NCI-H748 (cell line): ENCODE results near the gene GINS2.

ENCODE experiments used
- DNase-seq: peaks from one replicate; lab custom pipeline; 2025; ENCODE audit not compliant: unreplicated experiment; lab: John Stamatoyannopoulos, UW

GINS2 gene

DNA sequence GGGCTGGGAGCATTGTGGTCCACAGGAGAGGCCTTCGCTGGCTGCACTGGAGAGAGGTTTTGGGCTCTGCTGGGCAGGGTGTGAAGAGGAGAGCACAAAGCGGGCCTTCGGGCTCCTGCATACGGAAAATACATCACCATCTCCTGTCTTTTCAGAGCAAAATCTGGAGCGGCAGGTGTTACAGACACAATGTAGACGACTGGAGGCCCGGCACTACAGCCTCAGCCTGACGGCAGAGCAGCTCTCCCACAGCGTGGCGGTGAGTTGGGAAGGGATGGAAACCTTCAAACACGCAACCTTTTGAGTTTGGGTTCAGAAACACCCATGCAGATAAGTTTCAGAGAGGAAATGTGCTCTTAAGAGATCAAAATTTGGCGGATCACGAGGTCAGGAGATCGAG lies 17.9 kb downstream of the GINS2 start:
- DNase-seq = no peak

DNA sequence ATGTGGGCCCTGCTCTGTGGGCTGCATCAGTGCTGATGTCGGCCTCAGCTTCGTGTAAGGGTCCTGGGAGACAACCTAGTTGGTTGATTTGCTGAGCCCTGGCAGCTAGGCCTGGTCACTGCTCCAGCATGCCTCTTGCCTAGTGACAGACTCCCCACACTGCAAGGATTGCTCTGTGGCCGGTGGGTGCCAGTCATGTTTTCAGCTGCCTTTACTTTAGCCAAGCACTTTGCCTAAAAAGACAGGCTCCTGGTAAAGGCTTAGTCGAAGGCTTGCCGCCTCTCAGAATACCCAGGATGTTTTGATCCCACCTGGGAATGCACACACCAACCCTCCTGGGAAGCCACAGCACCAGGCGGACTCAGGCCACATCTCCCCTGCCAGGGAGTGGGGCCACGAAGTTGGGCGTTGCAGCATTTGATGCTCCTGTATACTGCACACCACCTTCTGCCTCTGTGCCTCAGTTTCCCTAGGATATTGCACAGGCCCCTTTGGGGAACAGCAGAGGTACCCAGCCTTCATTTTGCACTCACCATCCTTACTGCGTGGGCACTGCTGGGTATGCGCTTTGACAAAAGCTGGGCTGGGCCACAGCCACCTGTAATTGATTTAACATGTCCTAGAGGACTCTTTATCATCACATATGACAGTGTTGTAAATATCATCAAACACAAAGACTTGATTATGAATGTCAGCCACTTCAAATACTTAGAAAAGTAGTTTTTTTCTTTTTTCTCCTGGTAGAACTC lies 19.9 kb downstream of the GINS2 start:
- no peak for DNase-seq

- DNase-seq = no peak
Observed at GRCh38 chr16:85667841-85668413, 20.8 kb downstream of the GINS2 start.

DNA sequence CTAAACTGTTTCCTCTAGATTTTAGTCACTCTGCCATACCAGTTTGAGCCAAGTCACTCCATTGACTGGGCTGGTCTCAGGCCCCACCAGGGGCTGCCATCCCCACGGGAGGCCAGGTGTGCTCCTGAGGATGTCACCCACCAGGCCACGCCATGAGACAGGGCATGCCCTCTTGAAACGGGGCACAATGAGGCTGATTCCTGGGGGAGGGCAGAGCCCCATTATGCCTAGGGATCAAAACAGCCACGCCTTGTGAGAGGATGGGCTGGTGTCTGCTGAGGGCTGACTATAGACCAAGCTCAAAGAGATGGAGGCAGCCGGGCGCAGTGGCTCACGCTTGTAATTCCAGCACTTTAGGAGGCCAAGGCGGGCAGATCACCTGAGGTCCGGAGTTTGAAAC lies 21.5 kb downstream of the GINS2 start:
- no peak for DNase-seq

- no peak for DNase-seq
Observed at GRCh38 chr16:85665929-85666328, 22.8 kb downstream of the GINS2 start.

DNA sequence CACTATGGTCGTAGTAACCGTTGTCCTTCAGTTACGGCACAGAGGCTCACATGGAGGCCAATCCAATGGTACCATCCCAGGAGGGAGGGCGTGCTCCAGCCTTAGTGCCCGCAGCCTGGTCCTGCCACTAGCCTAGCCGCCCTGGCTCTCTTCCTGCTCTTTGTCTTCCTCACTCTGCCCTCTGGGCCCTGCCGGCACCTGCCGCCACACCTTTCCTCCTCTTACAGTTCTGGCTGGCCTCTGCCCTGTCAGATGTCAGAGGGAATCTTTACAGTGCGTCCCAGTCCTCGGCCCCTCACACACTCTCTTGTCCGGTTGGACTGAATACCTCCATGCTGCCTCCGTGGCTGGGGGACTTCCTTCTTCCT lies 23.4 kb downstream of the GINS2 start:
- no peak for DNase-seq

DNA sequence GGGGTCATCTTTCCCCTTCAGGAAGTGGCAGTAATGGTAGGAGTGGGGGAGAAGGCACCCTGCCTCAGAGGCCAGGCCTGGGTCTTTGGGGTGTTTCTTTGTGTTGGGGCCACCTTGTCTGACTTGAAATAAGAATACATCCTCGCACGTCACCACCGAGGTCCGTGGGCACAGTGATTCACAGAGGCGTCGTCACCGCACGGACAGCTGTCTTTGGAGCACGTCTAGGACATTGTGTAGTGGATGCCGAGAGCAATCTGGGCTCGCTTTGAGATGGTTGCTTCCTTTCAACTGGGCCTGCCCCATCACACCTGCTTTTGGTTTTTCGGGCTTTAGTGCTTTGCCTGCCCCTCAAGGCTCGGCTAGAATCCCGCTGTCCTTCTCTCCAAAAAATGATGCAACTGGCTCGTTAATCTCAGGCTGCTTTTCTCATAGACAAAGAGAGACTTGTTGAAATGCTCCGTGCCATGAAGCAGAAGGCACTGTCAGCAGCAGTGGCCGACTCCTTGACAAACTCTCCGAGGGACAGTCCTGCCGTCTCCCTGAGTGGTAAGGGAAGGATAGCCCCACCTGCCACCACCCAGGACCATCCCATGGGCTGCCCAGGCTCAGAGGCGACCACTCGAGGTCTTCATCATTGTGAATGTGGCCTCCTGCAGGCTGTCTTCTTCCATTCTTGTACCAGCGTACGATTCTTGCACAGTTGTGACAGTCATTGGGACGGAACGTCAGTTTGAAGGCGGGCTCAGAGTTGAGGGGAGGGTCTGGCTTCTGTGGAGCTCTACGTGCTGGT lies 24.0 kb downstream of the GINS2 start:
- DNase-seq = no peak

GRCh38 chr16:85663891-85664321 lies 24.8 kb downstream of the GINS2 start:
- DNase-seq = no peak

DNA sequence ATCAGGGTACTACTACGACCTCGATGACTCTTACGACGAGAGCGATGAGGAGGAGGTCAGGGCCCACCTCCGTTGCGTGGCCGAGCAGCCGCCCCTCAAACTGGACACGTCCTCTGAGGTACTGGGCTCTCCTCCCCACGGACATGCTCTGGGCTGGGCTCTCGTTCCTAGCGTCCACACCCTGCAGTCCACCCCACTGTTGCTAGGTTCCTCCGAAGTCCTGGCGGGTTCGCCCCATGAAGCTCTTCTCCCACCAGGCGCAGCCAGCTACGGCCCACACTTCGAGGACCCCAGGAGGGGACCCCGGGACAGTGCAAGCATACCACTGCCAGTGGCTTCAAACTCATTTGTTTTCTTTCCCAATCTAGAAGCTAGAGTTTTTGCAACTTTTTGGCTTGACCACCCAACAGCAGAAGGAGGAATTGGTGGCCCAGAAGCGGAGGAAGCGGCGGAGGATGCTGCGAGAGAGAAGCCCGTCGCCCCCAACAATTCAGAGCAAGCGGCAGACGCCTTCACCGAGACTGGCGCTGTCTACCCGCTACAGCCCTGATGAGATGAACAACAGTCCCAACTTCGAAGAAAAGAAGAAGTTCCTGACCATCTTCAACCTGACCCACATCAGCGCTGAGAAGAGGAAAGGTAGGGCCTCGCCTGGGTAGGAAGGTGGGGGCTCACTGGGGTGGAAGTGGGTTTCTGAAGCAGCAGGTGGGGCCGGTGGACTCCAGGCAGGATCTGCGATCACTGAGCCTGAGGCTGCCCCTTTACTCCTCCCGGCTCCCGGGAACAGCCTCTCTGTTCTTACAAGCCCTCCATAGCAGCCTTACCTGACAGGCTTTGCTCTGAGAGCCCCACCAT lies 25.6 kb downstream of the GINS2 start:
- no peak for DNase-seq

- no peak for DNase-seq
Observed at GRCh38 chr16:85662482-85662812, 26.3 kb downstream of the GINS2 start.

- DNase-seq = no peak
Observed at GRCh38 chr16:85661740-85662481, 26.8 kb downstream of the GINS2 start.

DNA sequence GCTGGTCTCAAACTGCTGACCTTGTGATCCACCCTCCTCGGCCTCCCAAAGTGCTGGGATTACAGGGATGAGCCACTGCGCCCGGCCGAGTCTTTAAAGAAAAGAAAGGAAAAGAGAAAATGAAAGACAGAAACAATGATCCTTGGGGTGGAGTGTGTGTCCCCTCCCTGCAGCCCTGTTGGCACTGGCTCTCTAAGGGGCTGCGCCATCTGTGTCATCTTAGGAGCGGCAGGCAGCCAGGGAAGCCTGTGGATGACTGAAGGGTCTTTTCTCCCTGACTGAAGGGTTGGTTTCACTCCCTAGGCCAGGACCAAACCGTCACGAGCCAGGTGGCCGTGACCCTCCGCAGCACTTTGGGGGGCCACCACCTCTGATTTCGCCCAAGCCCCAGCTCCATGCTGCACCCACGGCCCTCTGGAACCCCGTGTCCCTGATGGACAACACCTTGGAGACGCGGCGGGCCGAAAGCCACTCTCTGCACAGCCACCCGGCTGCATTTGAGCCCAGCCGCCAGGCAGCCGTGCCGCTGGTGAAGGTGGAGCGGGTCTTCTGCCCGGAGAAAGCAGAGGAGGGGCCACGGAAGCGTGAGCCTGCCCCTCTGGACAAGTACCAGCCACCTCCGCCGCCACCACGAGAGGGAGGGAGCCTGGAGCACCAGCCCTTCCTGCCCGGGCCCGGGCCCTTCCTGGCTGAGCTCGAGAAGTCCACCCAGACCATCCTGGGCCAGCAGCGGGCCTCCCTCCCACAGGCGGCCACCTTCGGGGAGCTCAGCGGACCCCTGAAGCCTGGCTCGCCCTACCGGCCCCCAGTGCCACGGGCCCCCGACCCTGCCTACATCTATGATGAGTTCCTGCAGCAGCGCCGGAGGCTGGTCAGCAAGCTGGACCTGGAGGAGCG lies 27.7 kb downstream of the GINS2 start:
- DNase-seq = no peak

DNA sequence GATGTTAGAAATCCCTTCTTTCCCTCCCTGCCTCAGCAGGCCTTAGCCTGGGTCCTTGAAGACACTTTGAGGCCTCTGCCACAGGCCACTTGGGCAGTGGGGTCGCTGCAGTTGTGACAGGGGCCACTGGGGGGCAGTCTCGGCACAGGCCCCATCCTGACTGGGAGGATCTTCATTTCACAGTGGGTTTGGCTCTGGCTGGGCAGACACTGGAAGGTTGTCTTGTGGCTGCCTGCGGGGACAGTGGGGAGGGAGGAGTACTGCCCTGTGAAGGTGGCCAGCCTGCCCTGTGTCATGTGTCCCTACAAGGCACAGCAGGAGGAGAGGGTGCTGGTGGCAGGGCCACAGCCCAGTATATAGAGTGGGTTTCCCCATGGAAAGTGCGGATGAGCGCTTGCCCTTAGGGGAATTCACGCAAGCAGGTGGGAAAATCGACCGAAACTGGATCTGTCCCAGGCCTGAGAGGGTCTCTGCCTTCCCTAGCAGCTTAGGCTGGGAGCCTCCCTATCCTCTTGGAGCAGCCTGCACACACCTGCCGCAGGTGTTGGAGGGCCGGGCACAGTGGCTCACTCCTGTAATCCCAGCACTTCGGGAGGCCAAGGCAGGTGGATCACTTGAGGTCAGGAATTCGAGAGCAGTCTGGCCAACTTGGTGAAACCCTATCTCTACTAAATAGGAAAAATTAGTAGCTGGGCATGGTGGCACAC lies 28.8 kb downstream of the GINS2 start:
- DNase-seq = peak; percentile 29

DNA sequence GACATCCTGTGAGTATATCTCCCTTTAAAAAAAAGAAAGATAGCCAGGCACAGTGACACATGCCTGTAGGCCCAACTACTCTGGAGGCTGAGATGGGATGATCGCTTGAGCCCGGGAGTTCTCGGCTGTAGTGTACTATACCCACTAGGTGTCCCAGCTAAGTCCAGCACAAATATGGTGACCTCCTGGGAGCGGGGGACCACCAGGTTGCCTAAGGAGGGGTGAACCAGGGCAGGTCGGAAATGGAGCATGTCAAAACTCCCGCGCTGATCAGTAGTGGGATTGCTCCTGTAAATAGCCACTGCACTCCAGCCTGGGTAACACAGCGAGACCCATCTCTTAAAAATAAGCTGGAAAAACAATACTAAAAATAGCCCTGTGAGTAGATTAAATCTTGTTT lies 29.4 kb downstream of the GINS2 start:
- no peak for DNase-seq

GRCh38 chr16:85658504-85659326 lies 30.0 kb downstream of the GINS2 start:
- DNase-seq = no peak

DNA sequence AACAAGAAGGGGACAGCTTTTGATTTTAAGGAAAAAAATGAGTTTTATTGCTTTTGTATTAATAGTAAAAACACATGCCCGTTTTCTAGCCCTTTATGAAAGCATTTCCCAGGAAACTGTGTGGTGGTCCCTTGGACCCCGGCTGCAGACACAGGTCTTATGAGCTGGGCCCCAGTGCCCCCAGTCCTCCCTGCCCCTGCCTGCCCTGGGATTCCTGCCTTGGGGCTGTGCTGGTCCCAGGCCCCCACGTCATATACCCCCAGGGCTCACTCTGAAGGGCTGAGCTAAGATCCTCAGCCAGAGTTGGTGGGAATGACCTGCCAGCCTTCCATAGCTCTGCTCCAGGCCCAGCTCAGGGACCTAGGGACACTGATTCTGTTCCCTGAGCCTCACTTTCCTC lies 30.8 kb downstream of the GINS2 start:
- no peak for DNase-seq

DNA sequence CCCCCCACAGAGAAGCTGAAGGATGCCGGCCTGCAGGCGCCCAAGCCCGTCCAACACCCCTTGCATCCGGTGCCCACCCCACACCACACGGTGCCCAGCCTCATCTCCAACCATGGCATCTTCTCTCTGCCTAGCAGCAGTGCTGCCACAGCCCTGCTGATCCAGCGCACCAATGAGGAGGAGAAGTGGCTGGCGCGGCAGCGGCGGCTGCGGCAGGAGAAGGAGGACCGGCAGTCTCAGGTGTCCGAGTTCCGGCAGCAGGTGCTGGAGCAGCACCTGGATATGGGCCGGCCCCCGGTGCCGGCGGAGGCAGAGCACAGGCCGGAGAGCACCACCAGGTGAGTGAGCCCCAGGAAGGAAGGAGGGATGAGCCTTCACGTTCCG lies 31.5 kb downstream of the GINS2 start:
- DNase-seq = no peak
